WERI-Rb-1 (cell line): Measurements from ENCODE around the gene RGL3.

Source experiments
- DNase-seq: peaks from one replicate; pipeline ENCODE4 v3.0.0-alpha.2; 2020
- H3K27ac ChIP-seq: fragments of 250-450 bp; sonication (Bioruptor Pico); 2 replicates; pipeline ENCODE4 v1.5.1; 2020; ENCODE audit warnings: mild to moderate bottlenecking, moderate library complexity
- H3K27me3 ChIP-seq: fragments of 250-450 bp; sonication (Bioruptor Pico); 2 replicates; pipeline ENCODE4 v1.5.1; 2021; ENCODE audit warnings: mild to moderate bottlenecking, low read depth, moderate library complexity; ENCODE audit not compliant: insufficient read depth, severe bottlenecking
- H3K36me3 ChIP-seq: fragments of 250-450 bp; sonication (Bioruptor Pico); 2 replicates; pipeline ENCODE4 v1.5.1; 2020; ENCODE audit warnings: mild to moderate bottlenecking, moderate library complexity
- H3K4me3 ChIP-seq: 2 replicates; pipeline ENCODE4 v1.5.1; 2011; ENCODE audit warnings: low read depth, mild to moderate bottlenecking, control low read depth, low read length
- H3K9me3 ChIP-seq: fragments of 250-450 bp; sonication (Bioruptor Pico); 2 replicates; pipeline ENCODE4 v1.5.1; 2021; ENCODE audit warnings: mild to moderate bottlenecking, moderate library complexity; ENCODE audit not compliant: severe bottlenecking
- TF ChIP-seq, protein P1 (sequence below): IDR thresholded peaks from 2 replicates; pipeline ENCODE4 v1.5.1; 2011; ENCODE audit warnings: low read depth, mild to moderate bottlenecking, control low read depth, inconsistent platforms, low read length

RGL3 gene

DNA sequence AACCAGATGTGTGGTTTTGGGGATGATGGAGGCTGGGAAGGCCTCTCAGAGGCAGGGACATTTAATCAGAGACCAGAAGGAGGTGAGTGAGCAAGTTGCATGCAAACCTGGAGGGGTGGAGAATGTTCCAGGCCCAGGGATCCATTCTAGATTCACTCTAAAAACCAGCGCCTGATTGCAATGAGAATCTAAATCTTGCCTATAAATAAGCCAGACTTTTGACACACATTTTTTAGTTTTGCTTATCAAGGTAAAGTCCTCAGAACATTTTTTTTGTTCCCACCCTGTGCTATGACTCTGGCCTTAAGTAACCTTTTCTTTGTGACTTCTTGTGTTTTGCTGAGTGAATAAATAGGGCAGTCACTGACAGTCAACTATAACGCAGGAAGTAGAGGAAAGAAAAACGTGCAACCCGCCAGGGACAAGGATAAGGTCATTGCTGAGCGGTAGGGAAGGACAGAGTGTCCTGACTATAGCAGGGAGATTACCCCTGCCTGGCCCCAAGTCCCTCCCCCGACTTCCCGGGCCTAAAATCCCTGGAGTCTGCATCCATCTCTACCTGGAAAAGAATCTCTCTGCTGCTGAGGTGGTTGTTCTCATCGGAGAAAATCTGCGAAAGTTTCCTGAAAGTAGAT, 14.4 kb downstream of the RGL3 start:
- peak; percentile 63 for DNase-seq
- no peaks in the 10 kb centered on the region for H3K36me3 ChIP-seq
- H3K27me3 ChIP-seq = peaks cover 12% of the 10 kb centered on the region
- TF ChIP-seq, protein P1, sequence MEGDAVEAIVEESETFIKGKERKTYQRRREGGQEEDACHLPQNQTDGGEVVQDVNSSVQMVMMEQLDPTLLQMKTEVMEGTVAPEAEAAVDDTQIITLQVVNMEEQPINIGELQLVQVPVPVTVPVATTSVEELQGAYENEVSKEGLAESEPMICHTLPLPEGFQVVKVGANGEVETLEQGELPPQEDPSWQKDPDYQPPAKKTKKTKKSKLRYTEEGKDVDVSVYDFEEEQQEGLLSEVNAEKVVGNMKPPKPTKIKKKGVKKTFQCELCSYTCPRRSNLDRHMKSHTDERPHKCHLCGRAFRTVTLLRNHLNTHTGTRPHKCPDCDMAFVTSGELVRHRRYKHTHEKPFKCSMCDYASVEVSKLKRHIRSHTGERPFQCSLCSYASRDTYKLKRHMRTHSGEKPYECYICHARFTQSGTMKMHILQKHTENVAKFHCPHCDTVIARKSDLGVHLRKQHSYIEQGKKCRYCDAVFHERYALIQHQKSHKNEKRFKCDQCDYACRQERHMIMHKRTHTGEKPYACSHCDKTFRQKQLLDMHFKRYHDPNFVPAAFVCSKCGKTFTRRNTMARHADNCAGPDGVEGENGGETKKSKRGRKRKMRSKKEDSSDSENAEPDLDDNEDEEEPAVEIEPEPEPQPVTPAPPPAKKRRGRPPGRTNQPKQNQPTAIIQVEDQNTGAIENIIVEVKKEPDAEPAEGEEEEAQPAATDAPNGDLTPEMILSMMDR = no peak
- no peak overlapping the region for H3K27ac ChIP-seq
- no peaks in the 10 kb centered on the region for H3K9me3 ChIP-seq
- H3K4me3 ChIP-seq = no peak overlapping the region

DNA sequence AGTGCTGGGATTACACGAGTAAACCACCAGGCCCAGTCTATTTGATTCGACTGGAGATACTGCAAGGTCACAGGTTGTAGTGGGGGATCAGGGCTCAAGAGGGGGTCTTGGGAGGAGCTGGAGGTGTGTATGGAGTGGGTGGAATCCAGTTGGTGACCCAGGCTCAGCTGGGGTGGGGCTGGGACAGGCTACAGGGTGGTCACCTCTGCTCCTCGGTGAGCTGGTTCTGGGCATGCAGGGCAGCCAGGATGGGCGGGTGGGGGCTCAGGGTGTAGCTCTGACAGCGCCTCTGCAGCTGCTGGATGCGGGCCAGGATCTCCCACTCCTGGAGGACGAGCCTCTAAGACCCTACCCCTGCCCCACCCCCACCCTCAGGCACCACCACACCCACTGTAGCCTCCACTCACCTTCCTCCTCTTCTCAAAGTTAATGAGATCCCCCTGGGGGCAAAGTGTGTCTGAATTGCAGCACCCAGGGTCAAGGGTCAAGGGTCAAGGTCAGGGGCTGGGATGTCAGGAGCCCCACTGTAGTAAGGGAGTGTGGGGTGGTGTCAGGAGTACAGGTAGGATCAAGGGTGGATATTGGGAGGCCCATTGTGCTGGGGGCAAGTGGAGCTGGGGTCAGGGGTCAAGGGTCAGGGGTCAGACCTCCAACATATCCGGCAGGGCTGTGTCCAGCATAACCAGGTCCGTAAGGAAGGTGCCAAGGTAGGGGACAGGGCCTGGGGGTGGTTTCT, 17.1 kb downstream of the RGL3 start:
- DNase-seq = no peak

DNA sequence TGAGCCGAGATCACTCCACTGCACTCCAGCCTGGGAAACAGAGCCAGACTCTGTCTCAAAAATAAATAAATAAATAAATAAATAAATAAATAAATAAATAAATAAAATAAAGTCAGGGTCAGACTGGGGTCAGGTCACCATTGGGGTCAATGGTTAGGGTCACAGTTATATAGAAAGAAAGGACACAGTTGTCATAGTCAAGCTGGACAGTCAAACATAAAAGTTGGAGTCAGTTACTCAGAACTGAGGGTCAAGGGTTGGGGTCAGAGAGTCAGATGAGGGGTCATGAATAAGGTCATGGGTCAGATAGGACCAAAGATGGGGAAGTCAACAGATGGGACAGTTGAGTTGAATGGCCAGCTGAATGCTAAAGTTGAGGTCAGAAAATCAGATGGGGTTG, 18.3 kb downstream of the RGL3 start:
- no peak for DNase-seq
- TF ChIP-seq, protein P1 = no peak
- Histone ChIP-seq H3K27me3 (no peaks in the 10 kb centered on the region), H3K4me3 (no peak overlapping the region), H3K9me3 (no peaks in the 10 kb centered on the region), H3K36me3 (no peaks in the 10 kb centered on the region), H3K27ac (no peak overlapping the region)

More for the DNA sequence above, 17.1 kb downstream of the RGL3 start:
- TF ChIP-seq, protein P1 = no peak
- Histone ChIP-seq H3K36me3 (no peaks in the 10 kb centered on the region), H3K27ac (no peak overlapping the region), H3K27me3 (no peaks in the 10 kb centered on the region), H3K9me3 (no peaks in the 10 kb centered on the region), H3K4me3 (no peak overlapping the region)

DNA sequence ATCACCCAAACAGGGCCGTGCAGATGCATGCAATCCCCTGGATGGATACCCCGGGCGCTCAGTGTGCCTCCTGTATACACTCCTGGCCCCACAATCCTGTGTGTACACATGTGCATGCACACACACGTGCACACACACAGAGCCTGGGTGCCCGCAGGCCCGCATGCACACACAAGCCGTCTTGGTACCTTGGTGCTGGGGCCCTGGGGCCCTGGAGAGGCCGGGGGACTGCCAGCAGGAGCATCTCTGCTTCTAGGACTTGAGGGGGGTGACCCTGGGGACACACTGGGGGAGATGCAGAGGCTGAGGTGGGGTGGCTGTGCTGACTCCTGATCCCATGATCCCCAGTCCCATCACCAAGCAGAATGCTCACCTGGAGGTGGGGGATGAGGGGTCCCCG, 19.4 kb downstream of the RGL3 start:
- no peaks in the 10 kb centered on the region for H3K36me3 ChIP-seq
- TF ChIP-seq, protein P1 = no peak
- no peaks in the 10 kb centered on the region for H3K9me3 ChIP-seq
- H3K4me3 ChIP-seq = no peak overlapping the region
- no peaks in the 10 kb centered on the region for H3K27me3 ChIP-seq
- no peak for DNase-seq
- no peak overlapping the region for H3K27ac ChIP-seq

DNA sequence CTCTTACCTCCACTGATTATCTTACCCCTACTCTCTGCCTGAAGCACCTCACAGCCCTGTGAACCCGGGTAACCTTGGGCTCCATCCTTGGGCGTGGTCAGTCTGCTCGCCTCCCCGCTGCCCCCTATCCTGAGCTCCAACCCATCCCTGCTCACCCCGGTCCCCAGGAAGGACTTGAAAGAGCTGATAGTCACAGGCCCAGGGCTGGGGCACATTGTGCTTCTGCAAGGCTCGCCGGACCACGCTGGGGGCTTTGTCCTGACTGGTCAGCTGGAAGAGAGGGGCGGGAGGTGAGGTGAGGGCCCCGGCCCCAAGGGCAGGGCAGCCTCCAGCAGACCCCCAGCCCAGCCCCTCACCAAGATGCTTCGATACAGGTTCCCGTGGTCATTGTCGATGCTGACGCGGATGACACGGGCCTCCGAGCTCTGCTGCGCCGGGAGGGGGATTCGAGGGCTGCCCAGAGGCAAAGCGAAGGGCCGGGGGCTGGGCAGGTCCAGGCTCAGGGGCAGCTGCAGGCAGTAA, 22.0 kb downstream of the RGL3 start:
- Histone ChIP-seq H3K9me3 (no peaks in the 10 kb centered on the region), H3K4me3 (no peak overlapping the region), H3K27ac (no peak overlapping the region), H3K36me3 (no peaks in the 10 kb centered on the region), H3K27me3 (no peaks in the 10 kb centered on the region)
- TF ChIP-seq, protein P1 = no peak
- no peak for DNase-seq
